HT-29 (cell line): ENCODE data around the gene FLNA. TPM values are rescaled to one million over a fixed set of nuclear protein-coding genes. Genes with fewer than 3 reads are reported as not detected.
"Not testable (repeated sequence)": the region's sequence is repeated elsewhere in the genome, so short reads cannot be mapped to it uniquely, and the experiment has no call there.

Experiments used
- DNase-seq: peaks from one replicate; pipeline ENCODE4 v3.0.0-alpha.2; 2015; ENCODE audit warnings: low spot score
- total RNA-seq: library from RNA; depleted of rRNA; stranded (reverse); fragments of >200 nt; shearing (Covaris generic); gene quantifications from 2 replicates; pipeline ENCODE4 v1.2.3, GENCODE V29; 2014

Gene FLNA
- total RNA-seq, 1 experiment from 2014 or later = 516 TPM

- DNase-seq = no peak
Measured at GRCh38 chrX:154399527-154400368, 25.3 kb upstream of the FLNA start.

- DNase-seq = peak; percentile 95
Measured at GRCh38 chrX:154398668-154399526, 24.5 kb upstream of the FLNA start.

GRCh38 chrX:154397888-154398667, 23.6 kb upstream of the FLNA start, which contains the start of gene RPL10:
Gene RPL10 (plus strand): TSS chrX:154398377. CDS start chrX:154398520, 143 bp downstream.
- DNase-seq = peak; percentile 98

- peak; percentile 88 for DNase-seq
Measured at GRCh38 chrX:154396973-154397887, 22.8 kb upstream of the FLNA start.

GRCh38 chrX:154396363-154396762, 21.9 kb upstream of the FLNA start:
- not testable (repeated sequence) for DNase-seq

- DNase-seq = not testable (repeated sequence)
Measured at GRCh38 chrX:154389812-154390747, 15.6 kb upstream of the FLNA start.

- DNase-seq = not testable (repeated sequence)
Measured at GRCh38 chrX:154388649-154389048, 14.2 kb upstream of the FLNA start.

- not testable (repeated sequence) for DNase-seq
Measured at GRCh38 chrX:154388094-154388493, 13.7 kb upstream of the FLNA start.

GRCh38 chrX:154384284-154384892, 10.0 kb upstream of the FLNA start:
- DNase-seq = no peak

GRCh38 chrX:154383359-154384283, 9.2 kb upstream of the FLNA start:
- DNase-seq = no peak

GRCh38 chrX:154382483-154383069, 8.1 kb upstream of the FLNA start:
- DNase-seq = no peak

- DNase-seq = no peak
Measured at GRCh38 chrX:154381271-154381670, 6.8 kb upstream of the FLNA start.

GRCh38 chrX:154380787-154381186, 6.4 kb upstream of the FLNA start:
- no peak for DNase-seq

GRCh38 chrX:154380153-154380552, 5.7 kb upstream of the FLNA start:
- no peak for DNase-seq

GRCh38 chrX:154379569-154379951, 5.1 kb upstream of the FLNA start:
- DNase-seq = no peak

GRCh38 chrX:154378799-154379568, 4.5 kb upstream of the FLNA start, which contains the start of gene EMD:
Gene EMD (plus strand): TSS chrX:154379295. CDS start chrX:154379485, 190 bp downstream.
- DNase-seq = peak; percentile 99
